ENCODE measurements around the gene PALLD. TPM values are rescaled to one million over a fixed set of nuclear protein-coding genes. Genes with fewer than 3 reads are reported as not detected.

PALLD gene
- total RNA-seq, 4 donors from 2014 or later: 60.2 to 437 (median 118) TPM

DNA sequence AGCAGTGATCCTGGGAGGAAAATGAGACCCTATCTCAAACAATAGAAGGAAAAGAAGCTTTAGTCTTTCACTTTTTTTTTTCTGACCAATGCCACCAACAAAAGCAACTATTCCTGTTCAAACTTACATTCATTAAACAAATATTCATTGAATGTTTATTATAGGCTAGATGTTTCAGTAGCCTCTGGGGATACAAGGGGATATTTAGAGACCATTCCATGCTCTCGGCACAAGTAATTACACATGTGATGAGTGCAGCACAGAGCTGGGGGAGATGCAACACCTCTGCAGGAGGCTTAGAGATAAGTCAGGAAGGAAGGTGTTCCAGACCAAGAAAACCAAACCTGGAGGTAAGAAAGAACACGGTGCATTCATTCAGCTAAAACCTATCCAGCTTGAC, 68.3 kb downstream of the PALLD start:
- no peaks in the 10 kb centered on the region for H3K36me3 ChIP-seq
- TF ChIP-seq POLR2A (IDR thresholded peaks at IDR 0.05) (no peak), CTCF (IDR thresholded peaks at IDR 0.05) (no peak)
- 50 to 70% methylated on average over 2 of the region's 2 CpGs for WGBS, 2 donors
- H3K4me1 ChIP-seq: peaks cover 0 to 24% (median 5%) of the 10 kb centered on the region in 3 donors
- intact Hi-C loops (cut with DNase I): no loop called here
- no peak overlapping the region for H3K27ac ChIP-seq
- no peak for DNase-seq
- H3K9me3 ChIP-seq: no peaks in the 10 kb centered on the region
- H3K27me3 ChIP-seq: no peaks in the 10 kb centered on the region
- H3K4me3 ChIP-seq: no peak overlapping the region

DNA sequence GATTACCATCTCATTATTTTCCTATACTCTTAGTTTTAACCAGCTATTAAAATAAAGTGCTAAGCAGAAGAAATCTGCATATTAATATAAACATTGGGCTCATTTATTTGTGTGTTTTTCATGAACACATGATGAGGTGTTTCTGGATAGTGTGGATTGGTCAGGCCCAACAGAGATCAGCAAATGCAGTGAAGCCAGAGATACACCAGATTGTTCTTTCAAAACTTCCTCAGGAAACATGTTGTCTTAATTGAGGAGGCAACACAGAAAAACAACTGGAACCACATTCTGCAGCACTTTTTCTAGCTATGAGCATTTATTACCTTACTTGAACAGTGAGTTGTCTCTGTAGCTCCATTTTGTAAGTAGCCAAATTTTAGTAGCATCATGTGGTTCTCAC, 69.9 kb downstream of the PALLD start:
- no peak for TF ChIP-seq CTCF (IDR thresholded peaks at IDR 0.05)
- TF ChIP-seq POLR2A (IDR thresholded peaks at IDR 0.05): no peak
- intact Hi-C loops (cut with DNase I): no loop called here
- no peak overlapping the region for H3K4me3 ChIP-seq
- DNase-seq: no peak
- H3K27ac ChIP-seq: no peak overlapping the region
- H3K36me3 ChIP-seq: no peaks in the 10 kb centered on the region
- peaks cover 0 to 9% (median 0%) of the 10 kb centered on the region in 4 donors for H3K27me3 ChIP-seq
- H3K4me1 ChIP-seq: peaks cover 0 to 18% (median 5%) of the 10 kb centered on the region in 3 donors
- no peaks in the 10 kb centered on the region for H3K9me3 ChIP-seq

DNA sequence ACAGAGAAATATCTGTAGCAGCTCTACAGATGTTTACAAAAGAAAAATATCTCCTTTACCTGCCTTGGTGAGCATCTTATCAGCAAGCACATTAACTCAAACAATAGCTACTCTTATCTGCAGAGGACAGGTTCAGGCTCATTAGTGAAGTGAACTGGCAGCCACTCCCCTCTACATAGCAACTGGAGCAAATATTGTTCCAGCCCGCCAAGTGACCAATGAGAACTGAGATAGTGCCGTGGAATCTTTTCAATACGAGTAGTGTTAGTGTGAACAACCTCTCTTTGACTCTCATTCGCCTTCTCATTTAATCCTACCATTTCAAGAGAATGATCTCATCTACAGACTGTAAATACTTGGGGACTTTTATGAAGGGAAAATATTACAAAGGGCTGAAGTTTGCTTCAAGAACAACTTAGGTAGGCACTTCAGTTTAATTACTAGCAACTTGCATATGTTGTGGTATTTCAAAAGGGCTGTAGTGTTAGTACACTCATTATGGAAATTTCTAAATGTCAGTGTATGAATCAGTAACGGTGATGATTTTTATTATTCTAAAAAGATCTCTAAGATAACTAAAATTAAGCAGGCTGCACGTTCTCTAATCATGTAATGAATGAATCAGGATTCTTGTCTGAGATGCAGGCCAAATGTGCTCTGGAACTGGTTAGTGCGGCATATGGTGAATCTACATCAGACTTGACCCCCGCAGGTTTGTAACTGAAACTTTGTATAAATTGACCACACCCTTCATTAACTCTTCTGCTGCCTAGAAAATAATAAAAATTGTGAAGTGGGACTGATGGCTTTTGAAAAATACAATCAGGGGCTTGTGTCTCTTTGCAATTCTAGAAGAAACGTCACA, 72.4 kb downstream of the PALLD start:
- H3K9me3 ChIP-seq: no peaks in the 10 kb centered on the region
- WGBS, 2 donors: 24 to 27% methylated on average over 9 of the region's 9 CpGs
- peak overlapping the region in 1 of 4 donors; percentile 1 for H3K4me3 ChIP-seq
- TF ChIP-seq POLR2A (IDR thresholded peaks at IDR 0.05): no peak
- TF ChIP-seq CTCF (IDR thresholded peaks at IDR 0.05): no peak
- intact Hi-C loops (cut with DNase I): no loop called here
- no peak for DNase-seq
- peaks cover 0 to 30% (median 0%) of the 10 kb centered on the region in 4 donors for H3K27me3 ChIP-seq
- H3K36me3 ChIP-seq: no peaks in the 10 kb centered on the region
- H3K4me1 ChIP-seq: peaks cover 0 to 26% (median 5%) of the 10 kb centered on the region in 3 donors
- peak overlapping the region in 1 of 4 donors; percentile 18 for H3K27ac ChIP-seq

DNA sequence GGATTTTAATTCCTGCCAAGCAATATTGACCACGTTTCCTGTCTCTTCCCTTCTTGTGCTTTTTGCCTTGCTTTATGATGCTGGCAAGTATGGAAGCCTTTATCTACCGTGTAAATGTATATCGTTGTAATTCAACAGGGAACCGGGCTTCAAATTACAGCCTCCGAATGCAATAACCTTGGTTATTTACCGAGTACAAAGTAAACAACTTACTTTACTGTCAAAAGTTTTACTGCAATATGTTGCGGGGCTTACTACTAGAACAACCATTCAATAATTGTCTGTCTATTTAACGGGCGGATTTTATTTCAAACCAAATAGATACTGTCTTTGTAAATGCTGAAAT, 73.1 kb downstream of the PALLD start:
- Histone ChIP-seq H3K36me3 (no peaks in the 10 kb centered on the region), H3K9me3 (no peaks in the 10 kb centered on the region), H3K27me3 (peaks cover 0 to 30% (median 0%) of the 10 kb centered on the region in 4 donors), H3K4me1 (peaks cover 0 to 32% (median 5%) of the 10 kb centered on the region in 3 donors), H3K4me3 (no peak overlapping the region), H3K27ac (peak overlapping the region in 1 of 4 donors; percentile 18)
- no peak for DNase-seq
- TF ChIP-seq CTCF (IDR thresholded peaks at IDR 0.05): no peak
- TF ChIP-seq POLR2A (IDR thresholded peaks at IDR 0.05): no peak
- intact Hi-C loops (cut with DNase I): no loop called here
- WGBS, 2 donors: 47 to 62% methylated on average over 9 of the region's 9 CpGs

DNA sequence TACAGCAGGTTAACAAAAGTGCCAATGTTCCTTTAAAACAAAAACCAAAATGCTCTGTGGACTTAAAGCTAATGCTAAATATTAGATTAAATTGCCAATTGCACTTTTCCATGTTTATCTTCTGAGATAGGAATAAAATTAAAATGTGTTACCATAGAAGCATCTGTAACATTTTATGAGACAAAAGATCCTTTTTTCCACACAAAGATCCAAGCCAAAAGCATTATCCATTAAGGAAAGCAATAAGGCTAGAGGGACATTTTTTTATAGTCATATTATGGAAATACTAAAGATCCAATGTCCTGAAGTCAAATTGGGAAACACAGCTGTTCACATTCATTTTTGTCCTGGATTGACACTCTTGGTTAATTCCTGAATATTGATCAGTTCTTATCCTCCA, 73.6 kb downstream of the PALLD start:
- no peak for DNase-seq
- Histone ChIP-seq H3K9me3 (peaks cover 0 to 3% (median 0%) of the 10 kb centered on the region in 3 donors), H3K27me3 (peaks cover 0 to 30% (median 0%) of the 10 kb centered on the region in 4 donors), H3K4me3 (no peak overlapping the region), H3K36me3 (no peaks in the 10 kb centered on the region), H3K27ac (no peak overlapping the region), H3K4me1 (peaks cover 0 to 37% (median 5%) of the 10 kb centered on the region in 3 donors)
- TF ChIP-seq POLR2A (IDR thresholded peaks at IDR 0.05) (no peak), CTCF (IDR thresholded peaks at IDR 0.05) (no peak)
- intact Hi-C loops (cut with DNase I): no loop called here

All from esophagus squamous epithelium (tissue), 5 donors.